Measurements from ENCODE around the gene OR52N5.

GRCh38 chr11:5791165-5791564 is 8.0 kb upstream of the OR52N5 start, which contains the start of gene OR52N1:
- TF ChIP-seq ZFX (IDR thresholded peaks at IDR 0.05), result no peak
- TF ChIP-seq CTCF (conservative IDR thresholded peaks at IDR 0.05), result no peak

Data from C4-2B (cell line).